ENCODE data around the gene NFKBIZ. TPM values are rescaled to one million over a fixed set of nuclear protein-coding genes. Genes with fewer than 3 reads are reported as not detected.

The NFKBIZ gene
- total and polyA plus RNA-seq, 2 donors (not counting 3 experiments of a cell fraction or from before 2014, with no cell fraction given) = 17.5 to 28.9 TPM

DNA sequence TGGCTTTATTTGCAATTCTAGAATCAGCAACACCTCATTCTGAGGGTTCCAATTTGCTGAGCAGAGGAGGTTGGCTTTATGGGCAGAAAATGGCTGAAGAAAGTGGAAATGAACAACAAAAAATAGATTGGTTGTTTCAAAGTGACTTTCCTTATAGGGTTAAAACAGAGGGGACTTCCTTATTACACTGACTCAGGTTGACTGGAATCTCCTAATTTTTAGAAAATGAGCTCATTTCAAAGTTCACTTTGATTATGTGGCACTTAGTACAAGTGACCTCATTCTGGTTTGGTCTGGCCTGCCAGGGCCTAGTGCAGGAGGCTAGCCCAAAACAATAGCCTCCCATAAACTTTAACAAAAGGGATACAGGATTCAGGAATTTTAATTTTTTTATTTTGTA is 41.4 kb downstream of the NFKBIZ start:
- Histone ChIP-seq H4K20me1 (replicated peaks; ENCODE audit: control insufficient read depth, extremely low read depth, insufficient read depth, low read length) (no peaks in the 10 kb centered on the region), H3K4me2 (ENCODE audit: insufficient read depth, low read length) (no peak overlapping the region), H2AFZ (ENCODE audit: low read depth, low read length) (peak overlapping the region; percentile 50), H3K36me3 (ENCODE audit: control insufficient read depth in 2 of 2, extremely low read depth in 1 of 2, insufficient read depth in 2 of 2, low read length in 2 of 2) (no peaks in the 10 kb centered on the region), H3K27me3 (ENCODE audit: control insufficient read depth in 2 of 2, insufficient read depth in 2 of 2, low read length in 2 of 2) (no peaks in the 10 kb centered on the region), H3K79me2 (ENCODE audit: control insufficient read depth, insufficient read depth, low read length) (no peaks in the 10 kb centered on the region), H3K4me3 (replicated peaks in 1 of 3; ENCODE audit: insufficient read depth in 1 of 3, low read depth in 1 of 3, low read length in 3 of 3) (no peak overlapping the region), H3K9ac (replicated peaks; ENCODE audit: extremely low read depth, insufficient read depth, low read length) (no peak overlapping the region), H3K9me1 (replicated peaks; ENCODE audit: control insufficient read depth, extremely low read depth, insufficient read depth, low read length) (no peaks in the 10 kb centered on the region), H3K9me3 (replicated peaks; ENCODE audit: control insufficient read depth, insufficient read depth, low read length) (no peaks in the 10 kb centered on the region), H3K4me1 (ENCODE audit: control insufficient read depth, extremely low read depth, insufficient read depth, low read length) (peaks cover 8% of the 10 kb centered on the region), H3K27ac (ENCODE audit: insufficient read depth, low read depth, low read length) (peak overlapping the region; percentile 48)
- POLR2A ChIA-PET = no interaction called here
- no TSS peak for BruUV-seq (replicated peaks)
- TF ChIP-seq, protein P1, sequence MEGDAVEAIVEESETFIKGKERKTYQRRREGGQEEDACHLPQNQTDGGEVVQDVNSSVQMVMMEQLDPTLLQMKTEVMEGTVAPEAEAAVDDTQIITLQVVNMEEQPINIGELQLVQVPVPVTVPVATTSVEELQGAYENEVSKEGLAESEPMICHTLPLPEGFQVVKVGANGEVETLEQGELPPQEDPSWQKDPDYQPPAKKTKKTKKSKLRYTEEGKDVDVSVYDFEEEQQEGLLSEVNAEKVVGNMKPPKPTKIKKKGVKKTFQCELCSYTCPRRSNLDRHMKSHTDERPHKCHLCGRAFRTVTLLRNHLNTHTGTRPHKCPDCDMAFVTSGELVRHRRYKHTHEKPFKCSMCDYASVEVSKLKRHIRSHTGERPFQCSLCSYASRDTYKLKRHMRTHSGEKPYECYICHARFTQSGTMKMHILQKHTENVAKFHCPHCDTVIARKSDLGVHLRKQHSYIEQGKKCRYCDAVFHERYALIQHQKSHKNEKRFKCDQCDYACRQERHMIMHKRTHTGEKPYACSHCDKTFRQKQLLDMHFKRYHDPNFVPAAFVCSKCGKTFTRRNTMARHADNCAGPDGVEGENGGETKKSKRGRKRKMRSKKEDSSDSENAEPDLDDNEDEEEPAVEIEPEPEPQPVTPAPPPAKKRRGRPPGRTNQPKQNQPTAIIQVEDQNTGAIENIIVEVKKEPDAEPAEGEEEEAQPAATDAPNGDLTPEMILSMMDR (IDR thresholded peaks at IDR 0.05; ENCODE audit: extremely low read depth in 1 of 2, insufficient read depth in 1 of 2, low read depth in 1 of 2, low read length in 2 of 2) = no peak
- peak; percentile 42 for TF ChIP-seq JUN (IDR thresholded peaks at IDR 0.05; ENCODE audit: borderline replicate concordance, insufficient read depth, insufficient read length, low read depth)
- peak; percentile 75 for FAIRE-seq
- intact Hi-C loops (cut with micrococcal nuclease) (no loop called here), dilution Hi-C loops (cut with MboI; ENCODE audit: extremely low pct_ligation_motif_present, low sequenced_read_pairs) (no loop called here)
- CTCF ChIA-PET = interaction anchor here (0.5 to 1.5 kb wide), 6 partner anchors 10 to 339 kb away, joined by 3 to 4 read pairs (median 4); no protein-coding TSS in a partner anchor
- peak; percentile 26 for DNase-seq (ENCODE audit: low read depth, low spot score)

- H3K36me3 ChIP-seq (ENCODE audit: control insufficient read depth in 2 of 2, extremely low read depth in 1 of 2, insufficient read depth in 2 of 2, low read length in 2 of 2) = no peaks in the 10 kb centered on the region
- H3K4me1 ChIP-seq (ENCODE audit: control insufficient read depth, extremely low read depth, insufficient read depth, low read length) = peaks cover 8% of the 10 kb centered on the region
- TF ChIP-seq, protein P1 (IDR thresholded peaks at IDR 0.05; ENCODE audit: extremely low read depth in 1 of 2, insufficient read depth in 1 of 2, low read depth in 1 of 2, low read length in 2 of 2) = no peak
- TF ChIP-seq GATA2 (IDR thresholded peaks at IDR 0.05; ENCODE audit: insufficient read depth, insufficient read length, low read depth, low read length) (no peak), JUN (IDR thresholded peaks at IDR 0.05; ENCODE audit: borderline replicate concordance, insufficient read depth, insufficient read length, low read depth) (no peak)
- H3K9ac ChIP-seq (replicated peaks; ENCODE audit: extremely low read depth, insufficient read depth, low read length) = no peak overlapping the region
- H3K4me3 ChIP-seq (replicated peaks in 1 of 3; ENCODE audit: insufficient read depth in 1 of 3, low read depth in 1 of 3, low read length in 3 of 3) = no peak overlapping the region
- intact Hi-C loops (cut with micrococcal nuclease) (no loop called here), dilution Hi-C loops (cut with MboI; ENCODE audit: extremely low pct_ligation_motif_present, low sequenced_read_pairs) (no loop called here)
- no peaks in the 10 kb centered on the region for H3K9me3 ChIP-seq (replicated peaks; ENCODE audit: control insufficient read depth, insufficient read depth, low read length)
- ChIA-PET CTCF (no interaction called here), POLR2A (no interaction called here)
- BruUV-seq (replicated peaks) = no TSS peak
- no peak overlapping the region for H2AFZ ChIP-seq (ENCODE audit: low read depth, low read length)
- no peaks in the 10 kb centered on the region for H3K27me3 ChIP-seq (ENCODE audit: control insufficient read depth in 2 of 2, insufficient read depth in 2 of 2, low read length in 2 of 2)
- no peaks in the 10 kb centered on the region for H3K9me1 ChIP-seq (replicated peaks; ENCODE audit: control insufficient read depth, extremely low read depth, insufficient read depth, low read length)
- no peak overlapping the region for H3K4me2 ChIP-seq (ENCODE audit: insufficient read depth, low read length)
- no peaks in the 10 kb centered on the region for H3K79me2 ChIP-seq (ENCODE audit: control insufficient read depth, insufficient read depth, low read length)
- FAIRE-seq = no peak
- no peak overlapping the region for H3K27ac ChIP-seq (ENCODE audit: insufficient read depth, low read depth, low read length)
- DNase-seq (ENCODE audit: low read depth, low spot score) = no peak
- H4K20me1 ChIP-seq (replicated peaks; ENCODE audit: control insufficient read depth, extremely low read depth, insufficient read depth, low read length) = no peaks in the 10 kb centered on the region
Observed at GRCh38 chr3:101892648-101893047, 43.3 kb downstream of the NFKBIZ start.
